NB4 (cell line): ENCODE data around the gene DNAI2.

ENCODE experiments used
- CTCF ChIP-seq: IDR thresholded peaks from one replicate; pipeline ENCODE4 v1.5.1; 2012; ENCODE audit warnings: low read depth, low read length
- MAX ChIP-seq: IDR thresholded peaks from 2 replicates; pipeline ENCODE4 v1.6.1; 2011; ENCODE audit warnings: low read depth, low read length
- POLR2A ChIP-seq: IDR thresholded peaks from 2 replicates; pipeline ENCODE4 v1.6.1; 2011; ENCODE audit warnings: mild to moderate bottlenecking; ENCODE audit not compliant: insufficient read length; ENCODE audit errors: extremely low read depth

- TF ChIP-seq CTCF, result no peak
- no peak for TF ChIP-seq POLR2A
- no peak for TF ChIP-seq MAX
Measured at GRCh38 chr17:74251051-74251450, 23.0 kb upstream of the DNAI2 start.
